GM19099 (cell line): Measurements from ENCODE around the gene PTPRK.

ENCODE experiments used
- POLR2A ChIP-seq: IDR thresholded peaks from 3 replicates; pipeline ENCODE4 v1.6.1; 2011; ENCODE audit warnings: low read depth; ENCODE audit not compliant: insufficient read length; ENCODE audit errors: extremely low read depth

The PTPRK gene

GRCh38 chr6:128410584-128410983, 109.8 kb downstream of the PTPRK start:
- no peak for TF ChIP-seq POLR2A

GRCh38 chr6:128409003-128409402, 111.4 kb downstream of the PTPRK start:
- no peak for TF ChIP-seq POLR2A

GRCh38 chr6:128406453-128406852, 113.9 kb downstream of the PTPRK start:
- TF ChIP-seq POLR2A = no peak

- TF ChIP-seq POLR2A = no peak
Measured at GRCh38 chr6:128403618-128404444, 116.6 kb downstream of the PTPRK start.

GRCh38 chr6:128400875-128401274, 119.5 kb downstream of the PTPRK start:
- TF ChIP-seq POLR2A = no peak

- no peak for TF ChIP-seq POLR2A
Measured at GRCh38 chr6:128397996-128398395, 122.4 kb downstream of the PTPRK start.

GRCh38 chr6:128395596-128395995, 124.8 kb downstream of the PTPRK start:
- no peak for TF ChIP-seq POLR2A

- no peak for TF ChIP-seq POLR2A
Measured at GRCh38 chr6:128395188-128395587, 125.2 kb downstream of the PTPRK start.

- no peak for TF ChIP-seq POLR2A
Measured at GRCh38 chr6:128394167-128394566, 126.2 kb downstream of the PTPRK start.

- no peak for TF ChIP-seq POLR2A
Measured at GRCh38 chr6:128389820-128390534, 130.4 kb downstream of the PTPRK start.

- no peak for TF ChIP-seq POLR2A
Measured at GRCh38 chr6:128388380-128388779, 132.0 kb downstream of the PTPRK start.

GRCh38 chr6:128380891-128381290, 139.5 kb downstream of the PTPRK start:
- no peak for TF ChIP-seq POLR2A

- TF ChIP-seq POLR2A = no peak
Measured at GRCh38 chr6:128379577-128379976, 140.8 kb downstream of the PTPRK start.

GRCh38 chr6:128376952-128377503, 143.4 kb downstream of the PTPRK start:
- no peak for TF ChIP-seq POLR2A

- TF ChIP-seq POLR2A = no peak
Measured at GRCh38 chr6:128371136-128371535, 149.3 kb downstream of the PTPRK start.

GRCh38 chr6:128370072-128370471, 150.3 kb downstream of the PTPRK start:
- no peak for TF ChIP-seq POLR2A

GRCh38 chr6:128368213-128368944, 152.0 kb downstream of the PTPRK start:
- no peak for TF ChIP-seq POLR2A
